Upper lobe of left lung (tissue), 6 donors: ENCODE data around the gene ZMYND12. TPM values are rescaled to one million over a fixed set of nuclear protein-coding genes. Genes with fewer than 3 reads are reported as not detected.

ENCODE experiments used
- ATAC-seq, 2 donors: fragments of 200-7000 bp; cut with Tn5 transposase; one replicate each; pipeline ENCODE4 v1.9.1; 2022; ENCODE audit warnings: mild to moderate bottlenecking in 2 of 2, moderate library complexity in 2 of 2; ENCODE audit not compliant: low FRiP score in 2 of 2
- DNase-seq, 2 donors: peaks; one replicate each; pipeline ENCODE4 v3.0.0-alpha.2; 2019 to 2020
- H3K27ac ChIP-seq, 4 donors: fragments of 200-600 bp; sonication (generic); one replicate each; pipeline ENCODE4 v1.5.1; 2016 to 2019
- H3K27me3 ChIP-seq, 4 donors: fragments of 200-600 bp; sonication (generic); one replicate each; pipeline ENCODE4 v1.5.1; 2017 to 2019
- H3K36me3 ChIP-seq, 4 donors: fragments of 200-600 bp; sonication (generic); one replicate each; pipeline ENCODE4 v1.5.1; 2016 to 2019
- H3K4me1 ChIP-seq, 4 donors: fragments of 200-600 bp; sonication (generic); one replicate each; pipeline ENCODE4 v1.5.1; 2018 to 2019
- H3K4me3 ChIP-seq, 4 donors: fragments of 200-600 bp; sonication (generic); one replicate each; pipeline ENCODE4 v1.5.1; 2017 to 2019; ENCODE audit warnings: mild to moderate bottlenecking in 2 of 4, moderate library complexity in 1 of 4
- H3K9me3 ChIP-seq, 4 donors: fragments of 200-600 bp; sonication (generic); one replicate each; pipeline ENCODE4 v1.5.1; 2018 to 2019
- CTCF ChIP-seq, 6 experiments: fragments of 450-650 bp in 4 of 6; fragments of 200-600 bp in 2 of 6; sonication (generic) in 2 of 6; IDR thresholded peaks; one replicate each; pipeline ENCODE4 v1.5.1; 2016 to 2019; ENCODE audit warnings: antibody characterized with exemption in 6 of 6
- EP300 ChIP-seq, 4 donors: sonication (generic); formaldehyde crosslinking; IDR thresholded peaks; one replicate each; pipeline ENCODE4 v1.5.1; 2017; ENCODE audit warnings: antibody characterized with exemption in 4 of 4, control low read depth in 2 of 4
- POLR2A ChIP-seq, 4 donors: fragments of 450-650 bp; IDR thresholded peaks; one replicate each; pipeline ENCODE4 v1.5.1; 2016 to 2017; ENCODE audit warnings: antibody characterized with exemption in 4 of 4, mild to moderate bottlenecking in 2 of 4
- POLR2AphosphoS5 ChIP-seq, 2 donors: sonication (generic); formaldehyde crosslinking; IDR thresholded peaks; one replicate each; pipeline ENCODE4 v1.5.1; 2017; ENCODE audit warnings: antibody characterized with exemption in 2 of 2
- WGBS, 2 donors: methylation state at CpG; one replicate each; pipeline ENCODE4 v1.1.5; 2017 to 2018; 5-methylcytosine and 5-hydroxymethylcytosine counted together
- total RNA-seq, 6 donors: library from RNA; depleted of rRNA in 4 of 6; stranded (reverse); fragments of >200 nt in 4 of 6; gene quantifications; one replicate each; pipeline versions ENCODE4 v1.1.0 to v1.2.1, GENCODE V29; 2016 to 2021
- donor health status: DM: no; HTN: no; CAD: no; lungs with moderate emphysema.
- donor health status: DM: no; HTN: yes; CAD: no; lungs with severe emphysema.

The ZMYND12 gene
- total RNA-seq, 6 donors from 2014 or later: 1.5 to 9.4 (median 4.1) TPM; not detected in 1

GRCh38 chr1:42399315-42400100 is 56.3 kb downstream of the ZMYND12 start:
- no peak for DNase-seq
- no peaks in the 10 kb centered on the region for H3K36me3 ChIP-seq
- H3K9me3 ChIP-seq: no peaks in the 10 kb centered on the region
- no peak overlapping the region for H3K27ac ChIP-seq
- no peak for ATAC-seq
- no peak for TF ChIP-seq POLR2AphosphoS5 (IDR thresholded peaks at IDR 0.05)
- no peak for TF ChIP-seq EP300 (IDR thresholded peaks at IDR 0.05)
- no peak for TF ChIP-seq POLR2A (IDR thresholded peaks at IDR 0.05)
- TF ChIP-seq CTCF (IDR thresholded peaks at IDR 0.05): no peak
- WGBS, 2 donors: 79 to 94% methylated on average over 6 to 10 of the region's 10 CpGs
- no peaks in the 10 kb centered on the region for H3K4me1 ChIP-seq
- H3K27me3 ChIP-seq: no peaks in the 10 kb centered on the region
- no peak overlapping the region for H3K4me3 ChIP-seq

GRCh38 chr1:42392967-42393848 is 62.6 kb downstream of the ZMYND12 start:
- WGBS, 2 donors: 58 to 79% methylated on average over 2 of the region's 2 CpGs
- DNase-seq (no peak), ATAC-seq (no peak)
- H3K27ac ChIP-seq: no peak overlapping the region
- H3K27me3 ChIP-seq: no peaks in the 10 kb centered on the region
- H3K36me3 ChIP-seq: no peaks in the 10 kb centered on the region
- H3K9me3 ChIP-seq: no peaks in the 10 kb centered on the region
- no peak for TF ChIP-seq POLR2A (IDR thresholded peaks at IDR 0.05)
- no peak for TF ChIP-seq POLR2AphosphoS5 (IDR thresholded peaks at IDR 0.05)
- no peak for TF ChIP-seq CTCF (IDR thresholded peaks at IDR 0.05)
- no peak for TF ChIP-seq EP300 (IDR thresholded peaks at IDR 0.05)
- H3K4me3 ChIP-seq: no peak overlapping the region
- no peaks in the 10 kb centered on the region for H3K4me1 ChIP-seq

- Histone ChIP-seq H3K27me3 (no peaks in the 10 kb centered on the region), H3K9me3 (no peaks in the 10 kb centered on the region), H3K4me3 (no peak overlapping the region), H3K36me3 (no peaks in the 10 kb centered on the region), H3K4me1 (no peaks in the 10 kb centered on the region), H3K27ac (no peak overlapping the region)
- TF ChIP-seq EP300 (IDR thresholded peaks at IDR 0.05): no peak
- no peak for ATAC-seq
- 68 to 90% methylated on average over 2 of the region's 2 CpGs for WGBS, 2 donors
- no peak for DNase-seq
These were observed 63.6 kb downstream of the ZMYND12 start for GRCh38 chr1:42392255-42392654.

GRCh38 chr1:42386051-42386450 is 69.8 kb downstream of the ZMYND12 start:
- H3K4me1 ChIP-seq: peaks cover 2 to 5% (median 4%) of the 10 kb centered on the region in 4 donors
- DNase-seq (no peak), ATAC-seq (no peak)
- H3K27me3 ChIP-seq: no peaks in the 10 kb centered on the region
- H3K4me3 ChIP-seq: no peak overlapping the region
- WGBS, 2 donors: 80 to 95% methylated on average over 4 to 6 of the region's 6 CpGs
- no peak overlapping the region for H3K27ac ChIP-seq
- no peaks in the 10 kb centered on the region for H3K9me3 ChIP-seq
- no peaks in the 10 kb centered on the region for H3K36me3 ChIP-seq
- TF ChIP-seq POLR2A (IDR thresholded peaks at IDR 0.05) (no peak), EP300 (IDR thresholded peaks at IDR 0.05) (no peak), POLR2AphosphoS5 (IDR thresholded peaks at IDR 0.05) (no peak), CTCF (IDR thresholded peaks at IDR 0.05) (no peak)

- no peak for ATAC-seq
- Histone ChIP-seq H3K36me3 (no peaks in the 10 kb centered on the region), H3K4me3 (no peak overlapping the region), H3K4me1 (peaks cover 6 to 13% (median 8%) of the 10 kb centered on the region in 4 donors), H3K27me3 (peaks cover 0 to 1% (median 0%) of the 10 kb centered on the region in 4 donors), H3K9me3 (no peaks in the 10 kb centered on the region), H3K27ac (no peak overlapping the region)
- 12 to 14% methylated on average over 1 of the region's 1 CpG for WGBS, 2 donors
- TF ChIP-seq POLR2A (IDR thresholded peaks at IDR 0.05) (no peak), CTCF (IDR thresholded peaks at IDR 0.05) (no peak), POLR2AphosphoS5 (IDR thresholded peaks at IDR 0.05) (no peak), EP300 (IDR thresholded peaks at IDR 0.05) (no peak)
- no peak for DNase-seq
These were observed 70.5 kb downstream of the ZMYND12 start for GRCh38 chr1:42385283-42385682.
